CD14-positive monocyte (primary cell): Measurements from ENCODE around the gene RNF149. TPM values are rescaled to one million over a fixed set of nuclear protein-coding genes. Genes with fewer than 3 reads are reported as not detected.

ENCODE experiments used
- DNase-seq, 3 donors: peaks; one replicate each; pipeline ENCODE4 v3.0.0-alpha.2; 2011 to 2022
- H2AFZ ChIP-seq: 2 replicates; pipeline ENCODE4 v1.6.0; 2012; ENCODE audit warnings: mild to moderate bottlenecking, low read depth, low read length, inconsistent platforms; ENCODE audit not compliant: insufficient read depth, poor library complexity, severe bottlenecking
- H3K27ac ChIP-seq, 2 donors: 1 replicate in 1 of 2; 2 replicates in 1 of 2; pipeline ENCODE4 v1.5.1; 2012 to 2013; ENCODE audit warnings: low read length in 2 of 2, control low read depth in 1 of 2, inconsistent platforms in 1 of 2, low read depth in 1 of 2, mild to moderate bottlenecking in 1 of 2
- H3K27me3 ChIP-seq, 2 donors: one replicate each; pipeline versions ENCODE4 v1.6.0 to v1.6.1; 2011 to 2013; ENCODE audit warnings: low read length in 2 of 2; ENCODE audit not compliant: control insufficient read depth in 2 of 2, insufficient read depth in 2 of 2
- H3K36me3 ChIP-seq, 2 donors: replicated peaks in 1 of 2; 1 replicate in 1 of 2; 2 replicates in 1 of 2; pipeline versions ENCODE4 v1.5.1 to v1.6.1; 2012 to 2013; ENCODE audit warnings: low read length in 2 of 2, control low read depth in 1 of 2, inconsistent platforms in 1 of 2, mild to moderate bottlenecking in 1 of 2; ENCODE audit not compliant: insufficient read depth in 2 of 2, control insufficient read depth in 1 of 2
- H3K4me1 ChIP-seq, 2 donors: 1 replicate in 1 of 2; 2 replicates in 1 of 2; pipeline versions ENCODE4 v1.5.1 to v1.6.1; 2012 to 2013; ENCODE audit warnings: low read length in 2 of 2, control low read depth in 1 of 2, inconsistent platforms in 1 of 2, mild to moderate bottlenecking in 1 of 2, moderate library complexity in 1 of 2; ENCODE audit not compliant: insufficient read depth in 2 of 2, control insufficient read depth in 1 of 2
- H3K4me2 ChIP-seq: replicated peaks from 2 replicates; pipeline ENCODE3; 2012; ENCODE audit warnings: low read length, moderate library complexity, mild to moderate bottlenecking; ENCODE audit not compliant: poor library complexity, severe bottlenecking; ENCODE audit errors: extremely low read depth
- H3K4me3 ChIP-seq, 3 experiments: fragments of 200-600 bp in 1 of 3; sonication (generic) in 1 of 3; replicated peaks in 1 of 3; 1 replicate in 2 of 3; 2 replicates in 1 of 3; pipeline ENCODE4 v1.5.1; 2011 to 2013; ENCODE audit warnings: low read length in 3 of 3, mild to moderate bottlenecking in 3 of 3, control low read depth in 2 of 3, low read depth in 2 of 3, inconsistent platforms in 1 of 3, moderate library complexity in 1 of 3
- H3K79me2 ChIP-seq: 2 replicates; pipeline ENCODE4 v1.6.0; 2012; ENCODE audit warnings: mild to moderate bottlenecking, control low read depth, inconsistent platforms, low read length, moderate library complexity; ENCODE audit not compliant: insufficient read depth
- H3K9ac ChIP-seq: 2 replicates; pipeline ENCODE4 v1.6.0; 2017; ENCODE audit warnings: low read length, mild to moderate bottlenecking; ENCODE audit not compliant: insufficient read depth, poor library complexity, severe bottlenecking
- H3K9me3 ChIP-seq, 2 donors: replicated peaks in 1 of 2; 1 replicate in 1 of 2; 2 replicates in 1 of 2; pipeline versions ENCODE4 v1.5.1 to v1.6.1; 2012 to 2013; ENCODE audit warnings: low read length in 2 of 2, control low read depth in 1 of 2; ENCODE audit not compliant: control insufficient read depth in 1 of 2, insufficient read depth in 1 of 2
- H4K20me1 ChIP-seq: 2 replicates; pipeline ENCODE4 v1.6.0; 2012; ENCODE audit warnings: mild to moderate bottlenecking, low read length, control low read depth, moderate library complexity; ENCODE audit not compliant: insufficient read depth
- H3K27ac Mint-ChIP-seq, 7 donors: one replicate each; pipeline ENCODE4 v1.8.0; 2020; ENCODE audit warnings: mild to moderate bottlenecking in 7 of 7, mixed read lengths in 7 of 7, moderate library complexity in 6 of 7, inconsistent platforms in 2 of 7
- H3K27me3 Mint-ChIP-seq, 3 donors: one replicate each; pipeline ENCODE4 v1.8.0; 2021 to 2022; ENCODE audit warnings: low read depth in 3 of 3, mild to moderate bottlenecking in 3 of 3, mixed read lengths in 3 of 3, moderate library complexity in 3 of 3, inconsistent platforms in 1 of 3
- H3K36me3 Mint-ChIP-seq, 2 donors: one replicate each; pipeline ENCODE4 v1.8.0; 2020; ENCODE audit warnings: mixed read lengths in 2 of 2, inconsistent platforms in 1 of 2, mild to moderate bottlenecking in 1 of 2
- H3K4me1 Mint-ChIP-seq: one replicate; pipeline ENCODE4 v1.8.0; 2020; ENCODE audit warnings: mild to moderate bottlenecking, mixed read lengths
- H3K4me3 Mint-ChIP-seq, 2 donors: one replicate each; pipeline ENCODE4 v1.8.0; 2020; ENCODE audit warnings: mild to moderate bottlenecking in 2 of 2, mixed read lengths in 2 of 2, moderate library complexity in 1 of 2
- H3K9me3 Mint-ChIP-seq, 7 donors: one replicate each; pipeline ENCODE4 v1.8.0; 2020 to 2022; ENCODE audit warnings: mixed read lengths in 7 of 7, mild to moderate bottlenecking in 6 of 7, moderate library complexity in 6 of 7, inconsistent platforms in 2 of 7
- CTCF ChIP-seq: fragments of 200-600 bp; IDR thresholded peaks from one replicate; pipeline ENCODE4 v1.8.0; 2022; ENCODE audit warnings: antibody characterized with exemption, mild to moderate bottlenecking
- WGBS: methylation state at CpG from one replicate; pipeline ENCODE4 v1.1.5; 2013; ENCODE audit warnings: missing lambda C conversion rate; ENCODE audit not compliant: insufficient coverage; 5-methylcytosine and 5-hydroxymethylcytosine counted together
- intact Hi-C, 2 donors: fragments of 100-400 bp; cut with micrococcal nuclease; formaldehyde crosslinking; loops; one replicate each; pipeline versions ENCODE4 v1.15.0 to v1.15.1; 2023
- polyA plus RNA-seq, 3 donors: library from polyadenylated mRNA; depleted of rRNA in 1 of 3; unstranded in 2 of 3; stranded (reverse) in 1 of 3; fragments of 300-500 nt in 2 of 3; fragments of >200 nt in 1 of 3; fragmentation: Illumina TruSeq in 2 of 3; gene quantifications; 1 replicate in 2 of 3; 2 replicates in 1 of 3; pipeline ENCODE4 v1.2.3, GENCODE V29; 2012 to 2021

Gene RNF149
- polyA plus RNA-seq, 3 donors, result 112 to 148 (median 141) TPM

- Histone ChIP-seq H3K27ac (peak overlapping the region in 1 of 2 donors; percentile 58), H3K4me3 (no peak overlapping the region), H3K36me3 (no peaks in the 10 kb centered on the region), H3K4me1 (peaks cover 26 to 31% of the 10 kb centered on the region in 2 donors), H3K27me3 (no peaks in the 10 kb centered on the region), H3K9ac (no peak overlapping the region), H3K4me2 (no peak overlapping the region), H2AFZ (peak overlapping the region; percentile 32), H3K9me3 (no peaks in the 10 kb centered on the region), H4K20me1 (no peaks in the 10 kb centered on the region), H3K79me2 (no peaks in the 10 kb centered on the region)
- Mint-ChIP-seq H3K36me3 (no peaks in the 10 kb centered on the region), H3K4me1 (peaks cover 25% of the 10 kb centered on the region), H3K27ac (peak overlapping the region; percentile 54 to 84 (median 62)), H3K27me3 (peaks cover 0 to 8% (median 7%) of the 10 kb centered on the region in 3 donors), H3K9me3 (peaks cover 0 to 2% (median 0%) of the 10 kb centered on the region in 7 donors), H3K4me3 (peak overlapping the region in 1 of 2 donors; percentile 51)
- 100% methylated on average over 1 of the region's 1 CpG for WGBS
- intact Hi-C loops, result loop anchor here in 1 of 2 donors (10.0 kb wide), 2 partner anchors 65 to 165 kb away; no protein-coding TSS in a partner anchor
- no peak for TF ChIP-seq CTCF
- DNase-seq, result peak in 2 of 3 donors; percentile 11 to 35
Observed at GRCh38 chr2:101340141-101340551, 31.6 kb upstream of the RNF149 start.

GRCh38 chr2:101339266-101339880 is 30.9 kb upstream of the RNF149 start:
- 92% methylated on average over 2 of the region's 4 CpGs for WGBS
- H3K4me3 Mint-ChIP-seq, result no peak overlapping the region
- H3K4me2 ChIP-seq, result no peak overlapping the region

More at GRCh38 chr2:101339266-101339880, 30.9 kb upstream of the RNF149 start:
- TF ChIP-seq CTCF, result no peak
- Histone ChIP-seq H3K9me3 (no peaks in the 10 kb centered on the region), H2AFZ (no peak overlapping the region), H3K9ac (no peak overlapping the region), H3K27ac (no peak overlapping the region), H3K36me3 (no peaks in the 10 kb centered on the region), H3K79me2 (no peaks in the 10 kb centered on the region), H3K4me3 (no peak overlapping the region), H4K20me1 (no peaks in the 10 kb centered on the region), H3K4me1 (peaks cover 26 to 31% of the 10 kb centered on the region in 2 donors), H3K27me3 (no peaks in the 10 kb centered on the region)
- Mint-ChIP-seq H3K27me3 (peaks cover 0 to 8% (median 7%) of the 10 kb centered on the region in 3 donors), H3K27ac (no peak overlapping the region), H3K4me1 (peaks cover 25% of the 10 kb centered on the region), H3K9me3 (peaks cover 0 to 2% (median 0%) of the 10 kb centered on the region in 7 donors), H3K36me3 (no peaks in the 10 kb centered on the region)
- DNase-seq, result no peak
- intact Hi-C loops, result no loop called here
